Hematopoietic multipotent progenitor cell treated with erythropoietin and hydrocortisone succinate and interleukin-3 and kit ligand, for 6 days (in vitro differentiated cells): ENCODE results near the gene ZNF490.
A peak's percentile ranks its signal among the peaks of the same experiment; 100 is the strongest.
"Not testable (repeated sequence)": the region's sequence is repeated elsewhere in the genome, so short reads cannot be mapped to it uniquely, and the experiment has no call there.

Experiments used
- DNase-seq: peaks from one replicate; pipeline ENCODE4 v3.0.0-alpha.2; 2015

ZNF490 gene

DNA sequence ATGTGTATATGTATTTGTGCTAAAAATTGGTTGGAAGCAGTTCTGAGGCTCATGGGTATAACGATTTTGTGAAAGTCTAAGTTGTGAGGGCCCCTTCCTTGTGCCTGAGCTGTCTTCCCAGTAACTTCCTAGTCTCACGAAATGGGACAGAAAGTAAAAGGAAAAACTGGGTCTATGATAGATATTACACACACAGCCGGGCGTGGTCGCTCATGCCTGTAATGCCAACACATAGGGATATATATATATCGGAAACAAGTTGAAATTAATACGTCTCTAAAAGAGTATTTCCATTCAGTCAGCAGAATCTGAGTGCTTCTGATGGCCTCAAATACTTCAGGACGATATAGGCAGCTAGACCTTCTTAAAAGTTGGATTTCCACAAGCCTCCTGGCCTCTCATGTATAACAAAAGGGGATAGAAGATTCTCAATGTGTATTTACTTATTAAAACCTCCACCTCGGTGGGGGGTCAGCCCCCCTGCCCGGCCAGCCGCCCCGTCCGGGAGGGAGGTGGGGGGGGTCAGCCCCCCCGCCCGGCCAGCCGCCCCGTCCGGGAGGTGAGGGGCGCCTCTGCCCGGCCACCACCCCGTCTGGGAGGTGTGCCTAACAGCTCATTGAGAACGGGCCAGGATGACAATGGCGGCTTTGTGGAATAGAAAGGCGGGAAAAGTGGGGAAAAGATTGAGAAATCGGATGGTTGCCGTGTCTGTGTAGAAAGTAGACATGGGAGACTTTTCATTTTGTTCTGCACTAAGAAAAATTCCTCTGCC lies 10.8 kb upstream of the ZNF490 start:
- not testable (repeated sequence) for DNase-seq

- no peak for DNase-seq
Measured at GRCh38 chr19:12617646-12618045, 7.0 kb upstream of the ZNF490 start.

DNA sequence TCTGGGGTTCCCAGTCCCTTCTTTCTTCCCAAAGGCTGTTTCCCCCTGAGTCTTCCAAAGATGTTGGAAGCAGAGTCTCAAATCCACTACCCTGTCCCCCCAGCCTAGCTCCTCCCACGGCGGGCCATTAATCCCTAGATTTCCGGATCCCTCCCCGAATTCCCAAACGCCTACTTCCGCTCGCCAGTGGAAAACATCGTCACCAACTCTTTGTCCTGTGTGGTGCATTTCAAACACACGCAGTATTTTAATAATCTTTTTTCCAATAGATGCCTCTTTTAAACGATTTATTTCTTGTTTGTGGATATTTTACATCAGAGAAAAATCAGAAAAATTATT lies 717 bp upstream of the ZNF490 start:
- no peak for DNase-seq

DNA sequence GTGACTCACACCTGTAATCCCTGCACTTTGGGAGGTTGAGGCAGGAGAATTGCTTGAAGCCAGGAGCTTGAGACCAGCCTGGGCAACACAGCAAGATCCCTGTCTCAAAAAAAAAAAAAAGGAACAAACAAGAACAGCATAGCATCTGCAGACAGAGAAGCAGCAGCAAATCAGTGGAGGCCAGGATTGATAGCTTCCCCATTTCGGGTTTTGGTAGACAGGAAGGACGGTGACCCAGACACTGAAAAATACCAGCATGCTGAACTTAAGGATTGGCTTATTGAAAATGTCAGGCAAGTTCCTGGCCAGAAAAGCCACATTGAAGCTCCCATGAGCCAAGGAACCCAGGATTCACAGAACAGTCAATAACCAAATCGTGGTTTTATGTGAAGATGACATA lies 3.0 kb downstream of the ZNF490 start:
- DNase-seq: no peak

DNA sequence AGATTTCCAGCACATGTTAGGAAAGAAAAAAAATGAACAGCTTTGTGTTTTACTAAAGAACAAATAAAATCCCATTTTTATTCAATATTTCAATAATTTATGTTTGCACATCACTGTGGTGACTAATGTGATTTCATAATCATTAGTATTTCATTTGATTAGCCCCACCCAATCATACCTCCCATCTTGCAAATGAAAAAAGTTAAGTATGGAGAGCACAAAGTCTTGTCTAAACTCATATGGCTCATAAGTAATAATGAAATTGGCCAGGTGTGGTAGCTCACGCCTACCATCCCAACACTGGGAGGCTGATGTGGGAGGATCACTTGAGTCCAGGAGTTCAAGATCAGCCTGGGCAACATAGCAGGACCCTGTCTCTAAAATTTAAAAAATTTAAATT lies 3.8 kb downstream of the ZNF490 start:
- DNase-seq: no peak

DNA sequence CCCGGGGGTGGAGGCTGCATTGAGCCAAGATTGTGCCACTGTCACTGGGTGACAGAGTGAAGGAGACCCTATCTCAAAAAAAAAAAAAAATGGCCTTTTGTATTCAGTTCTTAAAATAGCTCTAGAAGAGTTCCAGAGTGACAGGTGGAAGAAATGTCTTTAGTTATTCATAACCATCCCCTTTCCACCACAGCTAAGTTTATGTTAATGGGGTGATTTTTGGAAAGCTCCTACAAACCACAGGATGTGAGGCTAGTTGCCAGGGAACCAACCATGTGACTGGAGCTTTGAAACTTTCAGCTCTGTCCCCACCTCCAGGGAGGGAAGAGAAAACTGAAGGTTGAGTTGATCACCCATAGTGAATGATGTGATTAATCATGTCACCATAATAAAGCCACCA lies 6.9 kb downstream of the ZNF490 start:
- DNase-seq: peak; percentile 32

- DNase-seq: no peak
Measured at GRCh38 chr19:12597594-12597993, 13.0 kb downstream of the ZNF490 start.

DNA sequence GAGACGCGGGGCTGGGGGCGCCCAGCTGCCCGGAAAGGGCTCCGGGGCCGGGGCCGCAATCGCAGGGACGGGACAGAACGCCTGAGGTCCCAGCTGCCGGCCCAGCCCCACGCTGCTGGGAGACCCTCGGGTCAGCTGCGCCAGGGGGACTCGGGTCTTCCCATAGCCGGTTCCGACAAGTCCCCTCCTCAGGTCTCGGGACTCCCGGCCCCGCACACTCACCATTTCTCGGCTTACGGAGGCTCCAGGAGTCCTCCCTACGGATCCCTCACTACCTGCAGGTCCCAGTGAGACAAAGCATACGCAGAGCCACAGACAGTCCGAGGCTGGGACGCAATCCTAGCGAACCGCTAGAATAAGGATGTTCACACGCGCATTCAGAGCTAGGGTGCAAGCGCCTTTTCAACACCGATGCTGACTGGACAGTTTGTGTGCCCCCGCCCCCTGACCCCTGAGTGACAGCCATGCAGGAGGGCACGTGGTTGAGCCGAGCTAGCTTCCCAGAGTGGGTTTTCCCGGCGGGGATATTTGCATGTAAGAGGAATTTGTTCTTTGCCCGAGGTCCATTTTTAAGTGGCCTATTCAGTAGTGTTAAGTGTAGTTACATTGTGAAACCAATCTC lies 13.6 kb downstream of the ZNF490 start:
- no peak for DNase-seq

- no peak for DNase-seq
Measured at GRCh38 chr19:12596485-12596884, 14.1 kb downstream of the ZNF490 start.

- DNase-seq: no peak
Measured at GRCh38 chr19:12581100-12581499, 29.5 kb downstream of the ZNF490 start.

DNA sequence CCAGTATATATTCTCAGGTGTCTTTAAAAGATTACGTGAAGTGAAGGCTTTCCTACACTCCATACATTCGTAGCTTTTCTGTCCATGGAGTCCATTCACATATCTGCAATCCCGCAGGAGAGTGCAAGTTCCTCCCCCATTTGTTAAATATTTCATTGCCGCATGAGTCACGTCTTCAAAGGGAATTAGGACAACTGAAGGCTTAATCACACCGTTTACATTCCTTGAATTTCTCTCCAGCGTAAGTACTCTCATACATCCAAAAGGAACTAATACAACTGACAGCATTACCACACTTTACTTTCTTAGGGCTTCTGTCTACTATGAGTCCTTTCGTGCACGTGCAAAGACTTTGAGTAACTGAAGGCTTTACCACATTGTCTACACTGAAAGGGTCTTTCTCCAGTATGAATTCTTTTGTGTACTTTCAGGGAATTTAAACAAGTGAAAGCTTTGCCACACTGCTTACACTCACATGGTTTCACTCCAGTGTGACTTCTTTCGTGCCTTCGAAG lies 30.4 kb downstream of the ZNF490 start:
- no peak for DNase-seq

GRCh38 chr19:12578641-12579040 lies 32.0 kb downstream of the ZNF490 start:
- no peak for DNase-seq

GRCh38 chr19:12574036-12574435 lies 36.6 kb downstream of the ZNF490 start:
- peak; percentile 19 for DNase-seq

DNA sequence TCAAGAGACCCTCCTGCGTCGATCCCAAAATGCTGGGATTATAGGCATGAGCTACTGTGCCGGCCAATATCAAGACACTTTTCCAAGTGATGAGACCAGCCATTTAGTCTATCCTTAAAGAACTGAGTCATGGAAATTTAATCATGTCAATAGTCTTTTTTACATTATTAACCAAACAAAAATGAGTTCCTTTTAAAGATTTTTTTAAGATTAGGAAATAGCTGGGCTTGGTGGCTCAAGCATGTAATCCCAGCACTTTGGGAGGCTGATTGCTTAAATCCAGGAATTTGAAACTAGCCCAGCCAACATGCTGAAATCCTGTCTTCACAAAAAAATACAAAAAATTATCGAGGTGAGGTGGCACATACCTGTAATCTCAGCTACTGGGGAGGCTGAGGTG lies 42.7 kb downstream of the ZNF490 start:
- no peak for DNase-seq

DNA sequence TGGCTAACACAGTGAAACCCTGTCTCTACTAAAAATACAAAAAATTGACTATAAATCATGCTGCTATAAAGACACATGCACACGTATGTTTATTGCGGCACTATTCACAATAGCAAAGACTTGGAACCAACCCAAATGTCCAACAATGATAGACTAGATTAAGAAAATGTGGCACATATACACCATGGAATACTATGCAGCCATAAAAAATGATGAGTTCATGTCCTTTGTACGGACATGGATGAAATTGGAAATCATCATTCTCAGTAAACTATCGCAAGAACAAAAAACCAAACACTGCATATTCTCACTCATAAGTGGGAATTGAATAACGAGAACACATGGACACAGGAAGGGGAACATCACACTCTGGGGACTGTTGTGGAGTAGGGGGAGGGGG lies 44.2 kb downstream of the ZNF490 start:
- not testable (repeated sequence) for DNase-seq

DNA sequence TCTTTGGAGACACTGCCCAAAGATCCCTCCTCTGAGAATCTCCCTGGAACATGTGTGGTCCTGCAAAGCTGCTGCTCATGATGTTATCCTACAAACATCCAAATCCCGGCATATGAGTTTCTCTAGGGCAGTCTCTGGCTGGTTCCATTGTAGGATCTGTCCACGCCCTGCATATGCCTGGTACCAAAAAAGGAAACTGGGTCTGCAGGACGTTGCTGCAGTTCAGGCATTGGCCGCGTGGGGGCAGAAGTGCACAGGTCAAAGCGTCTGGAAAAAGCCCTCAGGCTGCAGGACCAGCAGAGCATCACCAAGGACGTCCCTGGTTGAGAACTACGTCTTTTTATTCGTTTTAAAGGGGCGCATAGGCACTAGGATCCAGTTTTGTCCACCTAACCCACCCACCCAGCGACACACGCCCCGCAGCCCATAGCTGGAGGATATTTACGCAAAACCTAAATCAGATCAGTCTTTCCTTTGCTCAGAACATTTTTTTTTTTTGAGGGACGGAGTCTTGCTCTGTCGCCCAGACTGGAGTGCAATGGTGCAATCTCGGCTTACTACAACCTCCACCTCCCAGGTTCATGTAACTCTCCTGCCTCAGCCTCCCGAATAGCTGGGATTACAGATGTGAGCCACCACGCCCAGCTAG lies 46.5 kb downstream of the ZNF490 start:
- DNase-seq: peak; percentile 88

GRCh38 chr19:12555456-12555930 lies 55.1 kb downstream of the ZNF490 start:
- no peak for DNase-seq

DNA sequence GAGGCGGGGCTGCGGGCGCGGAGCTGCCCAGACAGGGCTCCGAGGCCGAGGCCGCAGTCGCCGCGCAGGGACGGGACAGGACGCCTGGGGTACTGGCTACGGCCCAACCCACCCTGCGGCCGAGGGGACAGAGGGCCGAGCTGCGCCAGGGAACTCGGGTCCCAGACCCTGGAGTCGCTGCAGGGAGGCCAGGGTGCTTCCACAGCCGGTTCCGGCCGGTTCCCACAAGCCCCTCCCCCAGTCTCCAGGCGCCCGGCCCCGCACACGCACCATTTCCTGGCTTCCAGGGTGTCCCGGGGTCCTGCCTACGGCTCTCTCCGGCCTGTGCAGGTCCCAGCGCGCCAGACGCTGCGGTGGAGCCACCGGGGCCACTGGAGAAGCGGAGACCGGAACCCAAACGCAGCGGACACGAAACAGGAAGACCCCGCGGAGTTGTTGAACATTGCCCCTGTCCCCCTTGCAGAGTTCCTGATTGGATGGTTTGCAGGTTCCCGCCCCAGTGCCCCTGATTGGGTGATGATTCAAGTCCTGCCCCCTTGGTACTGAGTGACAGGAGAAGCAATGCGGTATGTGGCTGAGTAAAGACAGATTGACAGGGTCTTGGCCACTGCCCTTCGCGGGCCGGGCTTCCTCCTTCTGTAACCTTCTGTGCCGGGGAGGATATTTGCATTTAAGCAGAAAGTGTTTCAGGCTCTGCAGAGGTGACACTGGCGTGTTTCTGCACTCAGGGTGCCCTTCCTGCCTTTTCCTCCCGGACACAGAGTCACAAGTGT lies 59.4 kb downstream of the ZNF490 start, which contains the start of gene ZNF564:
Gene ZNF564, minus strand, starts transcription at position 423 of the 773 bp plus-strand sequence. Its CDS starts 150 bp downstream, at position 273.
- peak; percentile 100 for DNase-seq

- no peak for DNase-seq
Measured at GRCh38 chr19:12546903-12547302, 63.7 kb downstream of the ZNF490 start.

GRCh38 chr19:12546068-12546467 lies 64.5 kb downstream of the ZNF490 start:
- no peak for DNase-seq

DNA sequence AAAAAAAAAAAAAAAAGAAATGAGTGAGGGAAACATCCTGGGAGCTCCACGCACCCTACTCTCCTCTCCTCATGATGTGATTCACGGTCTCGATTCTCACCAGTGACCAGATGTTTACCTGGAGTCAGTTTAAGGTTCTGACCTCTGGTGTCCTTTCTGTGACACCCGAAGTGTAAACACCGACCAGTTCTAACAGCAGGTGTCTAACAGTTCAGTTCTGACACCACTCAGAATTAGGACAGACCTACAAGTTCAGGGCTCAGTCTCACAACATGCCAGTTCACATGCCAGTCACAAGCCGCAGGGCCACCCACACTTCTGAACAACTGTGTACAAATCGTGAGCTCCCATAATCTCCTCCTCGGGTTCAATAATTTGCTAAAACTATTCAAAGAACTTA lies 65.3 kb downstream of the ZNF490 start:
- DNase-seq: no peak

DNA sequence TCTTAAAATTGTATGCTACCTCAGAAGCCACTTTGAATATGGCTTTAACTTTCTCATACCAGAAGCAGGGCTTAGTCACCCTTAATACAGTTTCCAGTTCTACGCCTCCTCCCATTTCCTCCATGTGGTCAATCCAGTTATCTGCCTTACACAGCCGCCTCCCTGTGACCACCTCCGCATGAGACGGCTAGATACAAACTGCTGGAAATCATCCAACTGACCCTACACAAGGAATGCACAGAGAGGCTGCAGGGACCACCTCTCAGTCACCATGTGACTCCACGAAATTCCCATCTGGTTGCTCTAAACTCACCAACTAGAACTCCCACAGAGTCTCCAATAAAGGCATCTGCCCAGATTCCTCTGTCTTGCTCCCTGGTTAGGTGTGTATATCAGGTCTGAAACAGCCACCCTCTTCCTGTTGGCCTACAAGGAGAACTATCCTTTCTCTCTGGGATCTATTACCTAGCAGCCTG lies 66.2 kb downstream of the ZNF490 start:
- DNase-seq: peak; percentile 93

- DNase-seq: peak; percentile 37
Measured at GRCh38 chr19:12543855-12544254, 66.8 kb downstream of the ZNF490 start.
